GM12873 (cell line): ENCODE data around the gene GNPTG.
A peak's percentile ranks its signal among the peaks of the same experiment; 100 is the strongest.

ENCODE experiments used
- TF ChIP-seq, protein P1 (sequence below): IDR thresholded peaks from 2 replicates; pipeline ENCODE4 v1.5.1; 2012; ENCODE audit warnings: low read depth, mild to moderate bottlenecking, moderate library complexity, low read length, control low read depth; ENCODE audit not compliant: insufficient read depth; ENCODE audit errors: missing control alignments

The GNPTG gene

GRCh38 chr16:1326946-1327618 lies 24.6 kb upstream of the GNPTG start:
- TF ChIP-seq, protein P1, sequence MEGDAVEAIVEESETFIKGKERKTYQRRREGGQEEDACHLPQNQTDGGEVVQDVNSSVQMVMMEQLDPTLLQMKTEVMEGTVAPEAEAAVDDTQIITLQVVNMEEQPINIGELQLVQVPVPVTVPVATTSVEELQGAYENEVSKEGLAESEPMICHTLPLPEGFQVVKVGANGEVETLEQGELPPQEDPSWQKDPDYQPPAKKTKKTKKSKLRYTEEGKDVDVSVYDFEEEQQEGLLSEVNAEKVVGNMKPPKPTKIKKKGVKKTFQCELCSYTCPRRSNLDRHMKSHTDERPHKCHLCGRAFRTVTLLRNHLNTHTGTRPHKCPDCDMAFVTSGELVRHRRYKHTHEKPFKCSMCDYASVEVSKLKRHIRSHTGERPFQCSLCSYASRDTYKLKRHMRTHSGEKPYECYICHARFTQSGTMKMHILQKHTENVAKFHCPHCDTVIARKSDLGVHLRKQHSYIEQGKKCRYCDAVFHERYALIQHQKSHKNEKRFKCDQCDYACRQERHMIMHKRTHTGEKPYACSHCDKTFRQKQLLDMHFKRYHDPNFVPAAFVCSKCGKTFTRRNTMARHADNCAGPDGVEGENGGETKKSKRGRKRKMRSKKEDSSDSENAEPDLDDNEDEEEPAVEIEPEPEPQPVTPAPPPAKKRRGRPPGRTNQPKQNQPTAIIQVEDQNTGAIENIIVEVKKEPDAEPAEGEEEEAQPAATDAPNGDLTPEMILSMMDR = no peak

- TF ChIP-seq, protein P1 = no peak
These were observed 24.1 kb upstream of the GNPTG start for GRCh38 chr16:1327619-1327947.

- TF ChIP-seq, protein P1 = peak; percentile 81
These were observed 21.3 kb upstream of the GNPTG start for GRCh38 chr16:1330260-1330914.

GRCh38 chr16:1330931-1331711 lies 20.6 kb upstream of the GNPTG start:
- TF ChIP-seq, protein P1 = peak; percentile 17

DNA sequence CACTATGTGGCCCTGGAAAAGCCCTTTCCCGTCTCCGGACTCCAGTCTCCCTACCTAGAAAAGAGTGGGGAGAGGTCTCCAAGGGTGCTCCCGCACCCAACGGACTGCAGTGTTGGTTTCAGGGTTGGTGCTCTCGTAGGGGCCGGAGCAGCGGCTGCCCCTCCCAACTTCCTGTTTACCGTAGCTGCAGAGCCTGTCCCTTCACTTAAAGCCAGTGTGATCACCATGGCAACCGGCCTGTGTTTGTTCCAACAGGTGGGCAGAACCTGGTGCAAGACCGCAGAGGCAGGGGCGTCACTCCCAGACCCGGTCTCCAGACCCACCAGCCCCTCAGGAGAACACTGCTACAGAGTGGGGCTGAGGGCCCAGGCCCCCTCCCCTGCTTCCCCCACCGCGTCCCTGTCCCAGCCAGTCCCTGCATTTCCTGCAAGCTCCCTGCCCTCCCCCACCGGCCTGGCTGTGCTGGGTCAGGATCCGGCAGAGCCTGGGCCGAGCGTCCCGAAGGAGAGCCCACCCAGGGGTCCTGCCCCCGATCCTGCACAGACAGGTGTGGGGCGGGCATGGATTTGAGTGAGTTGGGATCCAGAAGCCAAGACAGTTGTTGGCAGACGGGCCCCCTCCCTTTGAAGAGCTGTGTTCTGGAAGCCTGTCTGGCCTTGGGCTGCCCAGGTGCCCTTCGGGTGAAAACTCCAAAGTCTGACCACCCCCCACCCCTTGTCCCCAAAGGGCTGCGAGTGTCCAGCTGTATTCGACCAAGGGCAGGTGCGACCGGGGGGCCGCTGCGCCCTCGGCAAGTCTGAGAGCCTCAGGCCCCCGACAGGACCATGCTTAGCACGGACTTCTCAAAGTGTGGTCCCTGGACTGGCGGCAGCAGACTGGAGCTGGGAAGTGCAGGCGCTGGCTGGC lies 19.8 kb upstream of the GNPTG start:
- TF ChIP-seq, protein P1 = no peak

- TF ChIP-seq, protein P1 = no peak
These were observed 19.0 kb upstream of the GNPTG start for GRCh38 chr16:1332618-1333148.
